Stimulated activated CD8-positive, alpha-beta memory T cell treated with anti-CD3 and anti-CD28 coated beads, Interleukin-12 subunit alpha, Interleukin-12 subunit beta, amount 100 ng/mL, for 24 hours (primary cell): ENCODE measurements around the gene CPNE9.

Experiments used
- DNase-seq: peaks from one replicate; pipeline ENCODE4 v3.0.0-alpha.2; 2020; ENCODE audit errors: extremely low read depth

CPNE9 gene

GRCh38 chr3:9703736-9704346 lies at the start of gene CPNE9:
CPNE9 (plus strand) TSS chr3:9703833; CDS start chr3:9703997, 164 bp downstream.
- no peak for DNase-seq

DNA sequence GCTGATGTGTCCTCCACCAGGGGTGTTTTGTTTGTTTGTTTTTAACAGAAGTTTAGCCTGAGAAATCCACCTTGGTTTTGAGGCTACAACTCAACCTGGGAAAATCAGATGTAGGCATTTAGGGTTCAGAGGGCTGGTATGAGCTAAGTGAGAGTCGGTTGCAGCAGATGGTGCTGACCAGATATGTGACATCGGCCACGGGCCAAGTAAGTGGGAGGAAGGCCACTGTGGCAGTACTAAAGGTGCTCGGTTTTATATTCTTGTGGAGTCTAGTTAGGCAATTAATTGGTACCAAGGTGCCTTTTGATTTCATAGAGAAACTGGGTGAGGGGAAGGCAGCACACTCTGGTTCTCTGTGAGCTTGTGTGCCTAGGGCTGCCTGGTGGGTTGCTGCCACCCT lies 43.8 kb upstream of the CPNE9 start:
- DNase-seq: no peak

DNA sequence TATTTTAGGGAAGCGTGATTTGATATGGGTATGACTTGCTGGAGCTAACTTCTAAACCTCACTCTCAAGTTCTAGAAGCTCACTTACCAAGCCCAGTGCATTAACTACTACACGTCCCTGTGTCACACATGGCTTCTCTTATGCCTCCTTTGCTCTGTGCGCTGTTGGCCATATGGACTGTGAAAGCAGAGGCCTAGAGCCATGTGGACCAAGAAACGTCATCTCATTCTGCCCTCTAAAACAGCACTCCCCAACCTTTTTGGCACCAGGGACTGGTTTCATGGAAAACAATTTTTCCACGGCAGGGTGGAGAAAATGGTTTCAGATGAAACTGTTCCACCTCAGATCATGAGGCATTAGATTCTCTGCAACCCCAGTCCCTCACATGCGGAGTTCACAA lies 42.7 kb upstream of the CPNE9 start:
- no peak for DNase-seq

- DNase-seq: no peak
Measured at GRCh38 chr3:9664119-9664751, 39.4 kb upstream of the CPNE9 start.

DNA sequence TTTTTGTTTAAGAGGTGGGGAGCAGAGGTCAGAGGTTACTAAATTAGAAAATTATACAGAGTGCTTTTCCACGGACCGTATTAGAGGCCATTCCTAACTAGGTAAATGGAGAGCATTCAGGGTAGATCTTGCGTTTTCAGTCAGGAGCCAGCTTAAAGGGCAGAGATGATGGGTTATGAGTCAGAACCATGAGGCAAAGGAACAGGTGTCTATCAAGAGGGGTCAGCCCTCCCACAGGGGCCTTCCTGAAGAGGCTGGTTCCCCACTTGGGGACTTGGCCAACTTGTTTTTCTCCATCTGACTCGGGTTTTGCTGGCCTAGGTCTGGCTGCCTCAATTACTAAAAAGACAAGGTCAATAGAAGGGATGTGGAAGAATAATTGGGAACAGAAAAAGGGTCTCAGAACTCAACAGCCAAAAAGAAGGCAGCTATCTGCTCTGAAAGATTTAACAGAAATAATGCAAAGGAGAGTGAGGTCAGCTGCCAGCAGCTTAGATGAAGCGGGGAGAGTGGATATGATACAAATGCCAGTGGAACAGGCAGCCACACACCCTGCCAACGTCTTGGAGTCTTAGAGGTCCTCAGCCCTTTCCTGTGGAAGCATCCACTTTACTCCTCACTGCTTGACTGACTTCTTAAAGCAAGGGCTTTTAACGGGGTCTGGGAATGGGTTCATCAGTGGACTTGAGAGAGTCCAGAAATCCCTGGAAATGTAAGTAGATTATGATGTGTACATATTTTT lies 36.8 kb upstream of the CPNE9 start:
- no peak for DNase-seq

DNA sequence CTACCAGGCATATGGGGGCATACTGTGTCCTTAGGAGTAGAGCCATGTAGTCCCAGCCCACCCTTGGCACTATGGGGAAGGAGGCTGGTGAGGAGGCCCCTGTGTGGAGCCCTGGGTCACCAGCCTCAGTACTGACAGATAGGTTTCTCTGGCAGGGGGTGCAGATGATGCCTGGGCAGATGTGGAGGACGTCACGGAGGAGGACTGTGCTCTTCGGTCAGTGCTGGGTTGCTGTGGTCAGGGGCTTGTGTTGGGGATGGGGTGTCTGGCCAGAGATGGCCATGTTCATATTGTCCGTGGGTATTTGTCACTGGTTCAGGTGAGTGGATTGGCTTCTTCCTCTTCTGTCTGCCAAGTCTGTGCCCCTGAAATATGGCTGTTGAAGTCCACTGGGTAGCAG lies 34.4 kb upstream of the CPNE9 start:
- no peak for DNase-seq

GRCh38 chr3:9669720-9670432 lies 33.8 kb upstream of the CPNE9 start:
- DNase-seq: no peak

- DNase-seq: no peak
Measured at GRCh38 chr3:9673082-9673481, 30.6 kb upstream of the CPNE9 start.

GRCh38 chr3:9673752-9674151 lies 29.9 kb upstream of the CPNE9 start:
- no peak for DNase-seq

- DNase-seq: no peak
Measured at GRCh38 chr3:9675736-9676290, 27.8 kb upstream of the CPNE9 start.

- DNase-seq: no peak
Measured at GRCh38 chr3:9676785-9677184, 26.8 kb upstream of the CPNE9 start.

DNA sequence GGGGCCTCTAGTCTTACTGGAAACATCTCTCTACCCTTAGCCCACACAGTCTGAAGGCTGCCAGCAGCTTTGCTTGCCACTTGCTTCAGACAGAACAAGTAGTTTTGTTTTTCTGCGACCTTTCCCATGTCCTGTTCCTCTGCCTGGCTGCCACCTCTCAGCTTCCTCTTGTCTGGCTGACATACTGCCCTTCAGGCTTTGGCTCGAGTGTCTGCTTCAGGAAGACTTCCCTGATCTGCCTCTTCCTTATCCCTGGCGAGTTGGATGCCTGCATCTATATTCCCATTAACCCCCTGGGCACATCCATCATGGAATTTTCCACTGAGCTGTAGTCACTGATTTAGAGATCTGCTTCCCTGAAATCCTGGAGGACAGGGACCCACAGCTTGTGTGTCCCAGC lies 25.1 kb upstream of the CPNE9 start:
- no peak for DNase-seq

DNA sequence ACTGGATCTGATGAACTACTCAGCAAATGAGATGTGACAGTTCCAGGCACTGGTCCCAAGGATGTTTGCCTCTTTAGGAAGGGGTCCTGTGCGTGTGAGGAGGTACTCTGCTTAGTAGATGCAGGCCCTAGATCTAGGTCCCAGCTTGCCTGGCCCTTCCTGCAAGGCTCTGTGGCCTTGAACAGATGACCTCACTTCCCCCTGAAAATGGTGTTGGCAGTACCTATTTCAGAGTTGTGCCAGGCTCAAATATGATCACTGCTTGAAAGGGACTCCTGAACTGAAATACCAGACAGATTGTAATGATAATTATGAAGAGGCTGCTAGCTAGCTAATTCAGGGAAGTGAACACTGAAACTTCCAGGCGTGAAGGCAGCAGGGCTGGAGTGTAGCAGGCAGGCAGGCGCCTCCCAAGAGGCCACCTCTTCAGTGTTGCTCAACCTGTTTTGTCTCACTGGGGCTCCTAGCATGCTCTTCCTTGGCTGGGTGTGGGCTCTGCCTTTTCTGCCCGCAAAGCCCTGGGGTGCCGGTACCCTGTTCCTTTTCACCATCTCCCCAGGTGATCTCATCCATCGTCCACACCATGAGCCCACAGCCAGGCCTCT lies 24.1 kb upstream of the CPNE9 start:
- DNase-seq: no peak

GRCh38 chr3:9681011-9681722 lies 22.5 kb upstream of the CPNE9 start:
- no peak for DNase-seq

DNA sequence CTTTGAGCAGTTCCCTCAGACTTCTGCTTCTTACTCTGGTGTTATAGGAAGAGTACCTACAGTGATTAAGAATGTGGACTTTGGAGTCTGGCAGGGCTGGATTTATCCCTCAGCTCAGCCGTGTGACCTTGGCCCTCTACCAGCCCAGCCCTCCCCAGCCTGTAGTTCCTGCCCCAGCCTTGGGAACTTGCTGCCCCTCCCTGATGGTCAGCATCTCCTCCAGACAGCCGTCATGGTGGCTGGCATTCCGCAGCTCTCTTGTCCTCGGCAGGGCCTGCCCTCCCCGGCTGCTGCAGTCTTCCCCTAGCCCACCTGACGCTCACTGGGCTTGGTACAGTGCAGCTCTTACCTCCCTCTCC lies 21.9 kb upstream of the CPNE9 start:
- DNase-seq: no peak

GRCh38 chr3:9682096-9682495 lies 21.5 kb upstream of the CPNE9 start:
- DNase-seq: no peak

GRCh38 chr3:9683426-9683825 lies 20.2 kb upstream of the CPNE9 start:
- no peak for DNase-seq

GRCh38 chr3:9685216-9686049 lies 18.2 kb upstream of the CPNE9 start:
- no peak for DNase-seq

DNA sequence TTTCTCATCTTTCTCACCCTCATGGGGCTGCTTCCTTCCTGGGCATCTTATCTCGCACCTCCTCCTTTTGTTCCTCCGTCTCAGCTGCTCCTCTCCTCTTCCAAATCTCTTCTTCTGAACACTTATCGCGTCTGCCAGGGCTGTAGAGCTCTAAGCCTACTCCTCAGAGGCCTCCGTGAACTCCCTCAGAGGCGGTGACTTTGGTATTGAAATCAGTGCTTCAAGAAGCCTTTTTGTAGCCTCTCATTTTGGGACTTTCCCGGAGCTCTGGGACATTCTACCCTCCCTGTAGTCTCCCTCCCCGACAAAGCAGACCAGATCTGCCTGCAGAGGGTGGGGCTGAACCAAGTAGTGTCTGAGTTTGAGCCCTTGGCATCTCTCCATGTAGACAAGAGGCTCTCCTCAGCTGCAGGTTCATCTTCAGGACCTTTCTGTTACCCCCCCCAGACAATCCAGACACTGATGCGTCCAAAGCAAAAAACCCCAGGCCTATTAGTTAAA lies 17.5 kb upstream of the CPNE9 start:
- no peak for DNase-seq

- no peak for DNase-seq
Measured at GRCh38 chr3:9686703-9687102, 16.9 kb upstream of the CPNE9 start.
